HL-60 (cell line): ENCODE data around the gene HS1BP3.

ENCODE experiments used
- DNase-seq, 2 experiments: peaks; one replicate each; pipeline ENCODE4 v3.0.0-alpha.2; 2010 to 2020; ENCODE audit warnings: low read depth in 1 of 2, low spot score in 1 of 2
- H3K27ac ChIP-seq: fragments of 250-450 bp; sonication (Bioruptor Pico); replicated peaks from 2 replicates; pipeline ENCODE4 v1.5.1; 2020; ENCODE audit warnings: mild to moderate bottlenecking, moderate library complexity
- H3K27me3 ChIP-seq: fragments of 250-450 bp; sonication (Bioruptor Pico); 2 replicates; pipeline ENCODE4 v1.5.1; 2021; ENCODE audit warnings: mild to moderate bottlenecking, moderate library complexity; ENCODE audit not compliant: insufficient read depth, poor library complexity, severe bottlenecking
- H3K4me3 ChIP-seq: replicated peaks from 2 replicates; pipeline ENCODE4 v1.5.1; 2011; ENCODE audit warnings: mild to moderate bottlenecking, control low read depth, low read length; ENCODE audit not compliant: insufficient read depth
- CTCF ChIP-seq: IDR thresholded peaks from one replicate; pipeline ENCODE4 v1.5.1; 2011; ENCODE audit warnings: low read length, control low read depth, inconsistent platforms; ENCODE audit not compliant: insufficient read depth
- GABPA ChIP-seq: IDR thresholded peaks from 2 replicates; pipeline ENCODE4 v1.6.1; 2012; ENCODE audit warnings: low read depth
- POLR2AphosphoS5 ChIP-seq: IDR thresholded peaks from 2 replicates; pipeline ENCODE4 v1.6.1; 2012; ENCODE audit warnings: low read depth
- REST ChIP-seq: IDR thresholded peaks from 2 replicates; pipeline ENCODE4 v1.6.1; 2012; ENCODE audit warnings: low read depth; ENCODE audit not compliant: insufficient replicate concordance
- SPI1 ChIP-seq: IDR thresholded peaks from 2 replicates; pipeline ENCODE4 v1.6.1; 2012; ENCODE audit warnings: low read depth, mild to moderate bottlenecking, borderline replicate concordance

The HS1BP3 gene

GRCh38 chr2:20621366-20622295, 29.3 kb downstream of the HS1BP3 start:
- TF ChIP-seq CTCF = no peak
- no peak for TF ChIP-seq REST
- TF ChIP-seq POLR2AphosphoS5 = no peak
- DNase-seq = no peak
- Histone ChIP-seq H3K27ac (no peak overlapping the region), H3K4me3 (no peak overlapping the region), H3K27me3 (no peaks in the 10 kb centered on the region)

GRCh38 chr2:20620696-20621365, 30.1 kb downstream of the HS1BP3 start:
- H3K27me3 ChIP-seq = no peaks in the 10 kb centered on the region
- no peak overlapping the region for H3K27ac ChIP-seq
- DNase-seq = no peak
- H3K4me3 ChIP-seq = no peak overlapping the region
- TF ChIP-seq SPI1 (no peak), GABPA (no peak), REST (no peak), CTCF (no peak), POLR2AphosphoS5 (no peak)

- Histone ChIP-seq H3K27me3 (no peaks in the 10 kb centered on the region), H3K4me3 (no peak overlapping the region), H3K27ac (no peak overlapping the region)
- no peak for TF ChIP-seq POLR2AphosphoS5
- no peak for TF ChIP-seq REST
- TF ChIP-seq CTCF = no peak
- no peak for TF ChIP-seq SPI1
- no peak for DNase-seq
Observed at GRCh38 chr2:20620271-20620681, 30.6 kb downstream of the HS1BP3 start.
